ENCODE results near the gene JMJD1C.
A peak's percentile ranks its signal among the peaks of the same experiment; 100 is the strongest.
"Not testable (repeated sequence)": the region's sequence is repeated elsewhere in the genome, so short reads cannot be mapped to it uniquely, and the experiment has no call there.

Gene JMJD1C

DNA sequence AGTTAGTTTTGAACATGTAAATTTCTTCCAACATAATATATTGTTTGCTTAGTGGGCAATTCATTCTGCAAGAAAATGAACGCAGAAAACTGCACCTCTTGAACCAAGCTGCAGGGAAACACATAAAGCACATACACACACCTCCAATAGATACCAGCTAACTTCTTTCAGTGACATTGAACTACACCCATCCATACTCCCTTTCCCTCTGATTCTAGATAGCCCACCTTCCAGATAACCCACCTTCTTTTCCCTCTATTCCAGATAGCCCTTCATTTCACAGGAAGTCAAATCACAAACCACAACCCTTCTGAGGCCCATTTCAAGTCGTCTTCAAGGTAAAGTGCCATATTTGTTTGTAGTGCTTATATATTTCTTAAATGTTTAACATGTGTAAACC lies 304.2 kb downstream of the JMJD1C start:
- no peak for DNase-seq

DNA sequence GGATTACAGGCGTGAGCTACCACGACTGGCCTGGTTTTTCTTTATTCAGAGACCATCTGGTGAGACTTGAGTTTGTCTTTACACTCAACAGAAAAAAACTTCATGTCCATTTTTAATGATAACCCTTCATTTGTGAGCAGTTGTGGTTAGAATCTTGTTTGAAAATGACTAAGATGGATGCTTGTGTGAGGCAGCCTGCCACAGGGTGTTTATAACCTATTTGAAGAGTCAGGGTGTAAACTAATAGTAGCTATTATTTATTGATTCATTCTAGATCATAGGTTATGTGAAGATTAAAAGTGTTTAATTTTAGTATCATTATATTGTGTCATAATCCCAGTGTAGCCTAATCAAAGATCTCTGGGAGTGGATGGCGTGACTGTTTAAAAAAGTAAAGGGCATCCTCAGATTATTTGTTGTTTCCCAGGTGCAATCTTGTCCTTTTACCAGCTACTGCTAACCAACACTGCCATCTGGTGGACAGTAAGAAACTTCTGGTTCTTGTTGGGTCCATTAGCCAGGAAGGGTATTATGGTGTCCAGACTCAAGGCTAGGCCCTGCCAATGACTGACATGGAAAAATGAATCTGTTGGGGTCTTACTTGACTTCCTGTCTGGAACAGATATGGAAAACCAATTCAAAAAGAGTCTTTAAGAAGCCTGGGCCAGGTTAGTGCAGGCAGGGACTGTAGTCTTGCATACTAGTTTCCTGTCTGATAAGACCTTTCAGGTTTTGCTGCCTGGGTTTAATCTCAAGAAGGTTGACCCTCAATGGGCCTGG lies 307.7 kb downstream of the JMJD1C start:
- peak; percentile 89 for DNase-seq

DNA sequence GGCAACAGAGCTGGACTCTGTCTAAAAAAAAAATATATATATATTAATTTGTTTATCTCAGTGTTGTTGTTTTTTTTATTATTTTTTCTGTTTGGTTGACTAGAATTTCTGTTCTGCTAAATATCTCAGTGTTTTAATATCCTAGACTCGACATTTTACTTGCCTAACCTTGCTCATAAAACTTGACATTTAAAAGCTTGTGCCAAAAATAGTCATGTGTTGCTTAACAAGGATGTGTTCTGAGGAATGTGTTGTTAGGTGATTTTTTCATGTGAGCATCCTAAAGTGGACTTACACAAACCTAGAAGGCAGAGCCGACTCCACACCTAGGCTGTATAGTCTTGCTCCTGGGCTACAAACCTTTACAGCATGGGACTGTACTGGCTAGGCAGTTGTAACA lies 309.5 kb downstream of the JMJD1C start:
- DNase-seq, result no peak

DNA sequence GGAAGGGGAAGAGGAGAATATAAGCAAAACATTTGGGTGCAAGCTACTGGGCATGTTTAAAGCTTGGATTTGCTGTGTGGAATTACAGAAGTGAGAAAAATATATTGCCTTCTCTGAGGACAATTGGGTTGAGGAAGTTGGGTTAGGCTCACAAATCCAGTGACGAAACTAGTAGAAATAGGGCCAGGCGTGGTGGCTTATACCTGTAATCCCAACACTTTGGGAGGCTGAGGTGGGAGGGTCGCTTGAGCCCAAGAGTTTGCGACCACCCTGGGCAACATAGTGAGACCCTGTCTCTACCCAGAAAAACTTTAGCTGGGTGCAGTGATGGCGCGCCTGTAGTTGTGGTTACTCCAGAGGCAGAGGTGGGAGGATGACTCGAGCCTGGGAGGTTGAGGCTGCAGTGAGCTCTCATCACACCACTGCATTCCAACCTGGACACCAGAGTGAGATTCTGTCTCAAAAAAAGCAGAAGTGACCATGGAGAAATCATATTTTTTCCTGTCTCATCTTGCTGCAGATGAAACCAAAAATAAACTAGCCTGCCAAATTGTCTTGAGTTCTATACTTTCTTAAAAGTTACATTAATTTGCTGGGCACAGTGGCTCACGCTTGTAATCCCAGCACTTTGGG lies 310.3 kb downstream of the JMJD1C start:
- no peak for DNase-seq

DNA sequence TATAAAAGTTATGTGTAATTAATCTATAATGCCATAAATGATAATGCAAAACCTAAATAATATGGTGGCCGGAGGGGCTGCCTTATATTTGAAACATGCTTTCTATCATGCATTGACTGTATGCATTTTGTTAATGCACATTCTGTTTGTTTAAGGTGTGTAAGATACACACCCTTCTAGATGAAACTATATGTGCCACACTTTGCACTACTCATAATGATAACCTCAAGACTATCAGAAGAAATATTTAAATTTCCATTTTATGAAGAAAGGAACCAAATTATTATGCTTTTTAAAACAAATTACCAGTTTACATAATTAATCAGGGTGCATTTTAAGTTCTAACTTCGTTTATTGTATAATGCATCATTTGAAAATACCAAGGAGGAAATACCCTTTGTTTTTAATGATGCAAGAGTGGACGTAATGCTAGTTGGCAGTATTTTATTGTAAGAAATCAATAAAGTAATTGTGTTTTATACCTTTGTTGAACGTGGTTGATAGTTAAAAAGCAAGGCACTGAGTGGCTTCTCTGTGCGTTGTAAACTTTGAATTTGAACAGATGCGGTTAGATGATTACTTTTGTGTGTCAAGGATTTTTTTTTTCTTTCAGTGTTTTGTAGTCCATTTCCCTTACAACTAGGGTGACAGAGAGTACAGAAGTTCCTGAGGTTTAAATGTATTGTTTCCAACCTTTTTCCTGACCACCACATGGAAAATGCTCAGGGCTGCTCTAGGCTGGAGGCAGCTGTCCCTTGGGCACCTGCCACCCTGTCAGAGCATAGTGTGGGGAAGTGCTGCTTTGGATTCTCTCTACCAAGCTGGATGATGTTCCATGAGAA lies 311.0 kb downstream of the JMJD1C start:
- no peak for DNase-seq

DNA sequence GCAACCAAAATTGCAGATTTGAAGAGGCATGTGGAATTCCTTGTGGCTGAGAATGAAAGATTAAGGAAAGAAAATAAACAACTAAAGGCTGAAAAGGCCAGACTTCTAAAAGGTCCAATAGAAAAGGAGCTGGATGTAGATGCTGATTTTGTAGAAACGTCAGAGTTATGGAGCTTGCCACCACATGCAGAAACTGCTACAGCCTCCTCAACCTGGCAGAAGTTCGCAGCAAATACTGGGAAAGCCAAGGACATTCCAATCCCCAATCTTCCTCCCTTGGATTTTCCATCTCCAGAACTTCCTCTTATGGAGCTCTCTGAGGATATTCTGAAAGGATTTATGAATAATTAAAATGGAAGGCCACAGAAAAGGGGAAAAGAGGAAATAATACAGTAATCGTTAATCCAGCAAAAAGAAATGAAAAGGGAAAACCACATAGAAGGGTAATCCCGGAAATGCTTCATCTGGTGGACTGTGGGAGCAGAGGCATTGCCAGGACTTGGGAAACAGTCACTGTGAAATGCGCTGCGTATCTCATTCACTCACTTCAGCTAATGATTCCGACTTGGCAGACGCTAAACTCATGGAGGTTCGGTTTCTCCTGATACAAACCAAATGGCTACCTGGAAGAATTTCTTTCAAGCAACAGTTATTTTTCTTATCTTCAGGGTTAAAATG lies 311.8 kb downstream of the JMJD1C start:
- not testable (repeated sequence) for DNase-seq

DNA sequence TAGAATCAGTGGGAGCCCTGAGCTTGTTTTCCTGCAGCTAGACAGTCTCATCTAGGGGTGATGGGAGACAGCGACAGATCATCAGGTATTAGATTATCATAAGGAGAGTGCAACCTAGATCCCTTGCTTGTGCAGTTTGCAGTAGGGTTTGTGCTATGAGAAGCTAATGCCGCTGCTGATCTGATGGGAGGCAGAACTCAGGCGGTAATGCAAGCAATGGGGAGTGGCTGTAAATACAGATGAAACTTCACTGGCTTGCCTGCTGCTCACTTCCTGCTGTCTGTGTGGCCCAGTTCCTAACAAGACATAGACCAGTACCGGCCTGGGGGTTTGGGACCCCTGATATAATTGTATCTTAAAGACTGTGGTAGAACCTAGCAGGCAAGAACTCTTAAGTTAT lies 315.0 kb downstream of the JMJD1C start:
- DNase-seq, result no peak

DNA sequence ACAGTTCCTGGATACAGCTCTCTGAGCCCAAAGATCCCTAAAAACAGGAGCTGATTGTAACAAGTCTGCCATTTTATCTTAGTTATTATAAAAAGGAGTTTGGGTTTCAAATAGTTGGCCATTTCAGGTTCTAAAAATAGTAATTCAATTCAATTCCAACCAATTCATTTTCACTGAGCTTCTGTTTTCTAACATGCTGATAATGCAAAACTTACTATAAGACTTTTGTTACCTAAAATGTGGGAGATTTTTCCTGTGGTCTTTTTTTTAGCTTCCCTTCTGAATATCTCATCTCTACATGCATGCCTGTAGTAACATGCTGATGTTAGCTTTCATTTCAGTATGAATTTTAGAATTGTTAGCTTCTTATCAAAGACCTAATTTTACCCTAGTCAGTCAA lies 319.3 kb downstream of the JMJD1C start:
- DNase-seq, result no peak

DNA sequence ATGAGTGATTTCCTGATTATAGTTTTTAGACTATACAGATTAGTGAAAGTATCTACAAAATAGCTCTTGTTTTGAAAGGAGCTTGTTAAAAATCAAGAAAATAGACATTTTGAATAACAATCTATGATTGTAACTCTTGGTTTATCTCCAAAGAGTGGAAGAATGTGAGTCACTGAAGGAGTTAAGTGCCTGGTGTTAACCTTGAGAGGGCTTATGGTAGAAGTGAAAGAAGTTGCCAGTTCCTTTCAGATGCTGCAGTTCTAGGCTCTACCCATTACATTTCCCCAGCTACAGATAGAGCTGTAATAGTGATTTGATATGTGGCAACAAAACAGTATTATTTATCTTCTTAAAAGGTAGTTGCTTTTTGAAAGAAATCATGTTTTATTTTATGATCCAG lies 320.0 kb downstream of the JMJD1C start:
- DNase-seq, result no peak

DNA sequence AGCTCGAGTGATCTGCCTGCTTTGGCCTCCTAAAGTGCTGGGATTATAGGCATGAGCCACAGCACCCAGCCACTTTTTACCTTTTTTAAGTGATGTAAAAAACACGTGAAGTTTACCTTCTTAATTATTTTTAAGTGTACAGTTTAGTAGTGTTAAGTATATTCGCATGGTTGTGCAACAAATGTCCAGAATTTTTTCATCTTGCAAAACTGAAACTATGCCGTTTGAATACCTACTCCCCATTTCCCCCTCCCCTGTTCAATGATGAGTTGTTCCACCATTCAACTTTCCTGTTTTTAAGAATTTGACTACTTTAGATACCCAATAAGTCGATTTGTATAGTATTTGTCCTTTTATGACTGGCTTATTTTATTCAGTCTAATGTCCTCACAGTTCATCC lies 321.8 kb downstream of the JMJD1C start:
- no peak for DNase-seq

DNA sequence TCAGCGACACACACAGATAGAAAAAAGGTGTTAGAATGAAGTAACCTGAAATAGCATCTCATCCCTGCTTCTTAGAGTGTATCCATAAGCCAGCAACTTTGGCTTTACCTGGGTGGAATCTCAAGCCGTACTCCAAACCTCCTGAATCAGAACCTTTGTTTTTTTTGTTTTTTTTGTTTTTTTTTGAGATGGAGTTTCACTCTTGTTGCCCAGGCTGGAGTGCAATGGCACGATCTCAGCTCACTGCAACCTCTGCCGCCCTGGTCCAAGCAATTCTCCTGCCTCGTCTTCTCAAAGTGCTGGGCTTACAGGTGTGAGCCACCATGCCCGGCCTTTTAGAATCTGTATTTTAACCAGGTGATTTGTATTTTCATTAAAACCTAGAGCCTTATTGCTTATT lies 323.6 kb downstream of the JMJD1C start:
- DNase-seq, result no peak

DNA sequence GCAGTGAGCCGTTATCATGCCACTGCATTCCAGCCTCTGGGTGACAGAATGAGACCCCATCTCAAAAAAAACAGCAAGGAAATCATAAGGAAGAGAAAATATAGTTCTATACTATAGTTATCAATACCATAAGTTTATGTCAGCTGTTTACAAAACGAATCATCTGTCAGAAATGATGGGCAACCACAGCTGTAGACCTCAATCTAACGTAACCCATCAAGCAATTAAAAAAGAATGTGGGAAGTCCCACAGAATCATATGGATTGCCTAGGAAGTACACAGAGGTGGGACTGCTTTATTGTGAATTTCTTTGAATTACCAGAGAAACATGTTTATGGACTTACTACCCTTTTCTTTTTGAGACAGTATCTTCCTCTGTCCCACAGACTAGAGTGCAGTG lies 325.7 kb downstream of the JMJD1C start:
- no peak for DNase-seq

DNA sequence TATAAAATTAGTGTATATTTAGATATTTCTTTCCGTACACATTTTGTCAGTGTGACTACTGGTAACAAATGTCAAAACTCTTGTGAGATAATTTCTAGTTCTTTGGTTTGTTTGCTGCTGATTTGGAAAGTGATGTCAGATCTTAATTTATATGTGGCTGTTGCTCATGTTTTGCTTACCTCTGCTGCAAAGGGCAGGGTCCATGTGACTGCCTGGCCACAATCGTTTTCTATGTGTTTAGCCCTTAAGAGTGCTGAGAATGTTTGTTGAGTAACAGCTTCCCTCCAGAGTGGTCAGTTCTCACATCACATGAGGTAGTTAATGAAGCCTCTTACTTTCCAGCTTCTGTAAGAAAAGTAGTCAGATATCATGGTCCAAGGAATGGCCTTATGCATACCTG lies 328.5 kb downstream of the JMJD1C start:
- DNase-seq, result no peak

DNA sequence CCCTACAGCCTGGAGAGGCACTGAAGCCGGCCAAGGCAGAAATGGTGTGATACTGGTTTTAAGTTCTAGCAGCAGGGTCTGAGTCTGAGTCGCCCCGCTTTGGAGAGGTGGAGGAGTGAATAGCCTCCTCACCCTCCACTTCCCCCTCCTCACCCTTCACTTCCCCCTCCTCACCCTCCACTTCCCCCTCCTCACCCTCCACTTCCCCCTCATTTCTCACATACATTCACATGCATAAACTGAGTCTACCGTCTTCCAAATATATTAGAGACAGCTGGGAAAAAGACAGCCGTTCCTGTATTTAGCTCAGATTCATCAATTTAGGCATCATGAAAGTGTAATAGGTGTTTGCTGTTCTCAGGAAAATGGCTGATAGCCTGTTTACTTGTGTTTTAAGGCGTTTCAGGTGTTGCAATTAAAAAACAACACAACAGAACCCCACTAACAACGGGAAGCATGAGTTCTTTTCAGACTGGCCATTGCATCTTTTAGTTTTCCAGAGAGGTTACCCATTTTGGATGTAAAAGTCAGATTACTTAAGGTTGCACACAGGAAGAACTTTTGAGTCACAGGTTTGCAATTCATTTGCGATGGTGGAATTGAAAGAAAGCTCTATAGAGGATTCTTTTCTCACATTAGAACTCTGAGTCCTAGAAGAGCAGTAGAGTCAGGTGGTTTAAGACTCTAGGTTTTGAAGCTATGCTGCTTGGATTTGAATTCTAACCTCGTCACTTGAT lies 331.8 kb downstream of the JMJD1C start:
- no peak for DNase-seq

DNA sequence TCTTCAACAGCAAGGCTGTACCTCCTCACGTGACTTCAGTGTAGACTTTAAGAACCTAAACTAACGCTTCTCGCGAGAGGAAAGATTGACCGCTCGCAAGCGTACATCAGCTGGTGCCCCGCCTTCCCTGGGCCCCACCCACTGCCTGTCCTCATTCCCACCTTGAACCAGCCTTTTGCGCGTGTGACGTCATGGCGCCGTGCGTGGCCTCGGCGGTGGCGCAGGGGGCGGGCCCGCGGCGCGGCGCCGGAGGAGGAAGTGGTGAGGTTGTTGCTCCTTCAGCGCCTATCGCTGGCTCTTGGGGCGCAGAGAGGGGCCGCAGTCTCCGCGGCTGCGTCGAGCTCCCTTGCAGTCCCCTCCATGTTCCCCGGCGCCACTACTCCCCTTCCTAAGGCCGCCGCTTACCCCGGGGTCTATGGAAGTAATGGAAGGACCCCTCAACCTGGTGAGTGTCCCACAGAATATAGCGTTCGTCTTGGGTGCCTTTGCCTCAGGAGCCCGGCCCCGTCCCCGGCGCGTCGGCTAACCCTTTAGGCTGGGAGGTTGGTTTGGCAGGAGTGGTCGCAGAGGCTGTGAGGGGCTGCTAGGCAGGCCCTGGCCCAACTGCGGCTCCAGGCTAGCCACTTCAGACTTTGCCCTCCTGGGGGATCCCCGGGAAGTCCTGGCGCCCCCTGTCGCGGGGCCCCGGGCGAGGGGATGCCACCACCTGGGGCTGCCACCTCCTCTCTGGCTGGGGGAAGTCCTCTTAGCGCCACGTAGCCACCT lies 332.5 kb downstream of the JMJD1C start, which contains the start of gene NRBF2:
TSS of gene NRBF2 (plus strand) at position 273 of the 765 bp plus-strand sequence. CDS start at position 416, 143 bp downstream.
- peak; percentile 97 for DNase-seq

DNA sequence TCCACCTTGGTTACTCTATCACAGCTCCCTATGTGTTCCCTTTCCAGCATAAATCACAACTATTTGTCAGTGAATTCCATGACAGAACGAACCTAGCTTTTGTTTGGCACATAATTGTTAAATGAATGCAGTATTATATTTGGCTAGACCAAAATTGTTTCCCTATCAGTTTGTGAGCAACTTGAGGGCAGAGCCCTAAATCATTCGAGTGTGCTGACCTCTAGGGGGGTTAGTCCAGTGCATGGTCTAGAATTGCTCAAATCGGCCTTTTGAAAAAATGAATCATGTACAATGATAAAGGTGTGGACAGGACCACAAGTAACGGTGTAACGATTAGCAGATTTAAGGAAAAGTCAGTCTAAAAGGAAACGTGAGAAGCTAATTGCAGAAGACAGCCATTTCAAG lies 333.1 kb downstream of the JMJD1C start:
- DNase-seq, result no peak

DNA sequence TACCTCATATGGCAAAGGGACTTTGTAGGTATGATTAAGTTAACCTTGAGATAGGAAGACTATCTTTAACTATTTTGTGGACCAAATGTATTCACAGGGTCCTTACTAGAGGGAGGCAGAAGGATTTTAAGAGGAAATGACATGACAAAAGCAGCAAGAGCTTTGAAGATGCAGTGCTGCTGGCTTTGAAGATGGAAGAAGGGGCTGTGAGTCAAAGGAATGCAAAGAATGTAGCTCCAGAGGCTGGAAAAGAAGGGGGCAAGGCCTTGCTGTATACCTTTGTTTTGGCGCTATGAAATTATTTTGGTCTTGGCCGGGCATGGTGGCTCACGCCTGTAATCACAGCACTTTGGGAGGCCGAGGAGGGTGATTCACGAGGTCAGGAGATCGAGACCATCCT lies 335.9 kb downstream of the JMJD1C start:
- DNase-seq, result no peak

DNA sequence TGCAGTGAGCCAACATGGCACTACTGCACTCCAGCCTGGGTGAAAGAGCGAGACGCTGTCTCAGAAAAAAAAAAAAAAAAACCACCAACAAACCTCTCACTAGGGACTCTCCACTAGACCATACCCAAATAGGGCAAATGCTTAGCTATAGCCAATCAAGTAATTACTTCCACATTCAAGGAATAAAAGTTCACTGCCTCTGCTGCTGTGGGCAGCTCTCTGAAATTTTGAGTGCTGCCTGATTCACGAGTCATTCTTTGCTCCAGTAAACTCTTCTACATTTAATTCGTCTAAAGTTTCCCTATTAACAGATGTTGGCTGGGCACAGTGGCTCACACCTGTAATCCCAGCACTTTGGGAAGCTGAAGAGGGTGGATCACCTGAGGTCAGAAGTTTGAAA lies 337.3 kb downstream of the JMJD1C start:
- DNase-seq, result no peak

DNA sequence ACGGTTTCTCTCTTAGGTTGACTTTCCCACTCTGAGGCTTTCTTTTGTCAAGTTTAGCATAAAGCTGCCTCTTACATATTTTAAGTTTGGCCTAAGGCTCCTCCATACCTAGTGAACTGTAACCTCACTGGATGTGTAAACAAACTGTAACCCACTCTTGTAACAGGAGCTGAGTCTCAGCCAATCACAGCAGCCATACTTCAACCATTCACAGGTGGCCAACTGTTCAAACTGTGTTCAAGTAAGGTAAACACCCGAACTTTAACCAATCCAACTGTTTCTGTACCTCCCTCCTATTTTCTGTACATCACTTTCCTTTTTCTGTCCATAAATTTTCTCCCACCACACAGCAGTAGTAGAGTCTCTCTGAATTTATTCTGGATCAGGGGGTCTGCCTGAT lies 340.3 kb downstream of the JMJD1C start:
- no peak for DNase-seq

DNA sequence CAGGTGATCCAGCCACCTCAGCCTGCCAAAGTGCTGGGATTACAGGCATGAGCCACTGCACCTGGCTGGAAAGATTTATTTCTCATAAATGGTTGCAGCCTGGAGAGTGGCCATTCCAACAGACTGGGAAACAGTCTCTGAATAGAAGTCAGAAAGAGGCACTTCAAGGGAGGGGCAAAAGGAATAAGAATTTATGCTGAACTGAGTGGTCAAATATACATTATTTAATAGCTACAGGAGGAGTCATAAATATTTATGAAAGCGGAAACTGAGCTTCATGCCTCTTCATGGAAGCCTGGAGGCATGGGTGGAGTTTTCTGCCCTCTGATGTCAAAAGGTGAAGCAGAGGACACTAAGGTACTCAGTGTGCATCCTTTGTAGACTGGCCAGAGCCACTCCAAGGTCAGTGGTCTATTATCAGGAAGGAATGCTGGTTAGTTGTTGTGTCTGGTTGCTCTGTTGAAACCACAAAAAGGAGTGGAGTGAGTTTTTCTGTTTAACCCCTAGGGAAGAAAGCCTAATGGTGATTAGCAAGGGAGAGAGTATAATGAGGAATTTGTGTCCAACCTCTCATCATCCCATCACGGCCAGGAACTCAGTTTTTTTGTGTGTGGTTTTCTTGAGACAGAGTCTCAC lies 341.9 kb downstream of the JMJD1C start:
- no peak for DNase-seq

DNA sequence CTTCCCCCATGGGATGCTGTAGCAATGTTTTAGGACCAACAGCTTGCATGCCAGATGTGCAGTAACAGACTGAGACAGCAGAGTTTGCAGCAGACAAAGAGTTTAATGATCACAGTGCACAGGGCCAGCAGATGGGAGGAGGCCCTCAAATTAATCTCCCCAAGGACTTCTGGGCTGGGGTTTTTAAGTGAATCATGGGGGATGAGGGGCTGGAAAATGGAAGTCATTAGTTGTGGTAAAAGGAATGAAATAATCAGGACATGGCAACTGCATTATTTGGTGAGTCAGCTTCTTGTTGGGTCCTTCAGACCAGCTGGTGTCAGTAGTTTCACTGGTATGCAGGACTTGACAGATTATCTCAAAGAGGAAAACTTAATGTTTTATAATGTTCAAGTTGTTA lies 345.2 kb downstream of the JMJD1C start:
- peak; percentile 83 for DNase-seq

All from NCI-H82 (cell line).